Purkinje cell (primary cell): ENCODE results near the gene RSKR. TPM values are rescaled to one million over a fixed set of nuclear protein-coding genes. Genes with fewer than 3 reads are reported as not detected.

Experiments used
- polyA plus RNA-seq: library from polyadenylated mRNA; unstranded; fragments of >200 nt; fragmentation: Nextera tagmentation; gene quantifications from 2 replicates; pipeline ENCODE4 v1.2.1, GENCODE V29; 2014

Gene RSKR
- polyA plus RNA-seq = 9.8 and 10.9 TPM in 2 replicates

DNA sequence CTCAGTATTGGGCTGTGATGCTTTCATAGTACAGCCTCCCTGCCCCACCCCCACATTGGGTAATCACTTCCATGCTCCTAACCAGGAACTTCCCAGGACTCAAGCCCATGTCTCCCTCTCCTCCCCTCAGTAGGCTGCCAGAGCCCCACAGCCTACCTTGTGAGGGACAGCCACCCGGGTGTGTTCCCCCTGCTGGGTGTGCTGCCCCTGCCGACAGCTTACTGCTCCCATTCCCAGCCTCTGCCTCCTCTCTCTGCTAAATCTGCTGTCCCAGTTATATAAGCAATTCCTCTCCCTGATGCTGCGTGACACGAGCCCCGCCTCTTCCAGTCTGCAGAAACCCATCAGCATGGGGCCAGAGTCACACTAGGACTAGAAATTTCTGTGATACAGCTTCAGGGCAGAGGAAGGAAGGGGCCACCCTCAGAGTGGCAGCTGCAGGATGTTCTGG is at the start of gene RSKR:
Gene RSKR (minus strand): TSS at position 255 of the 451 bp plus-strand sequence. CDS start 24 bp downstream, at position 231.

GRCh38 chr17:28661635-28662526 is 47.9 kb upstream of the RSKR start, which contains the start of the genes SDF2 and SUPT6H:
Gene SDF2, minus strand, starts transcription at chr17:28661906. Its CDS starts 30 bp downstream, at chr17:28661876.
Gene SUPT6H, plus strand, starts transcription at chr17:28662205. Its CDS starts 11,197 bp downstream, at chr17:28673402.

GRCh38 chr17:28644787-28645575 is 31.0 kb upstream of the RSKR start, which contains the start of gene BLTP2:
Gene BLTP2, minus strand, starts transcription at chr17:28645158. Its CDS starts 102 bp downstream, at chr17:28645056.

DNA sequence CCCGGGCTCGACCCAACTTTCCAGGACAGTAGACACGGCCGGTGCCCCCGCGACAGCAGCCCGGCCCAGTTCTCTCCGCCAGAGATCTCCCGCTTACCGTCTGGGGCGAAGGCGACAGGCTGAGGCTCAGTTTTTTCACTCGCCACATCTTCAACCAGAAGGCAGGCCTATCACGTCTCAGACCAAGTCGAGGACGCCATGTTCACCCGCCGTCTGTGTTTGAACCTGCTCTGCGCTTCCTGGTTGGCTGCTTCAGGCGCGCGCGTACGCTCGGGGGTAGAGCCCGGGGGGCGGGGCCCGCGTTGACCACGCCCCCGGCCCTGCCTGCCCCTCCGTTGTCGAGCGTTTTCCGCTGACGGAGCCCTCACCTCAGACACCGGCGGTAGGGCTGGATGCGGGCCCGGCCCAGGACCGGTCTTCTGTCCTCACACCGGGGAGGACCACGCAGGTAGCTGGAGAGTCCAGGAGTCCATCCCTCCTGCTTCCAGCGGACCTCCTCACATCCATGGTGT is 15.1 kb downstream of the RSKR start, which contains the start of gene SPAG5:
Gene SPAG5 (minus strand): TSS at position 227 of the 512 bp plus-strand sequence. CDS start 79 bp downstream, at position 148.

GRCh38 chr17:28576758-28577465 is 37.1 kb downstream of the RSKR start, which contains the start of gene ALDOC:
Gene ALDOC, minus strand, starts transcription at chr17:28576895. Its CDS starts 1,363 bp downstream, at chr17:28575532.

GRCh38 chr17:28571361-28572122 is 42.4 kb downstream of the RSKR start, which contains the start of gene PIGS:
Gene PIGS, minus strand, starts transcription at chr17:28571524. Its CDS starts 28 bp downstream, at chr17:28571496.

Other genes with a start within 250 kb of the RSKR start
- gene SEBOX, start 249.0 kb downstream of the RSKR start, polyA plus RNA-seq = not detected in 2 replicates
- not detected in 2 replicates for gene VTN, start 243.9 kb downstream of the RSKR start, polyA plus RNA-seq
- 0.22 and 3.2 TPM in 2 replicates for gene SARM1, start 242.5 kb downstream of the RSKR start, polyA plus RNA-seq
- gene SLC46A1, start 208.0 kb downstream of the RSKR start, polyA plus RNA-seq = 6.7 and 17.2 TPM in 2 replicates
- gene SLC13A2, start 140.5 kb downstream of the RSKR start, polyA plus RNA-seq = not detected in 2 replicates
- not detected in 2 replicates for gene FOXN1, start 107.8 kb downstream of the RSKR start, polyA plus RNA-seq
- gene UNC119, start 61.6 kb downstream of the RSKR start, polyA plus RNA-seq = 12.3 and 30.0 TPM in 2 replicates
- gene PIGS, start 42.7 kb downstream of the RSKR start, polyA plus RNA-seq = 60.9 and 88.9 TPM in 2 replicates
- gene ALDOC, start 37.3 kb downstream of the RSKR start, polyA plus RNA-seq = 19,909 and 22,599 TPM in 2 replicates
- gene SPAG5, start 15.2 kb downstream of the RSKR start, polyA plus RNA-seq = 202 and 262 TPM in 2 replicates
- 4.0 and 4.4 TPM in 2 replicates for gene BLTP2, start 31.0 kb upstream of the RSKR start, polyA plus RNA-seq
- gene SDF2, start 47.7 kb upstream of the RSKR start, polyA plus RNA-seq = 174 and 197 TPM in 2 replicates
- gene SUPT6H, start 48.0 kb upstream of the RSKR start, polyA plus RNA-seq = 17.7 and 23.4 TPM in 2 replicates
- 0.74 and 1.7 TPM in 2 replicates for gene PROCA1, start 97.7 kb upstream of the RSKR start, polyA plus RNA-seq
- 4.9 and 7.8 TPM in 2 replicates for gene RAB34, start 103.7 kb upstream of the RSKR start, polyA plus RNA-seq
- gene RPL23A, start 105.8 kb upstream of the RSKR start, polyA plus RNA-seq = 1,067 and 1,205 TPM in 2 replicates
- gene TLCD1, start 112.0 kb upstream of the RSKR start, polyA plus RNA-seq = 3.3 and 3.5 TPM in 2 replicates
- gene NEK8, start 114.6 kb upstream of the RSKR start, polyA plus RNA-seq = 2.3 TPM in 1 of 2 replicates, not detected in the other
- gene TRAF4, start 129.8 kb upstream of the RSKR start, polyA plus RNA-seq = 0.57 TPM in 1 of 2 replicates, not detected in the other
- 10.6 and 11.9 TPM in 2 replicates for gene FAM222B, start 228.6 kb upstream of the RSKR start, polyA plus RNA-seq
- gene ERAL1, start 240.8 kb upstream of the RSKR start, polyA plus RNA-seq = 43.5 and 54.3 TPM in 2 replicates